PC-9 (cell line): Measurements from ENCODE around the gene CFAP97D1.

Source experiments
- CTCF ChIP-seq: fragments of 200-600 bp; sonication (generic); conservative IDR thresholded peaks from 2 replicates; pipeline ENCODE4 v1.6.1; 2017; ENCODE audit warnings: mixed run types, antibody characterized with exemption, mild to moderate bottlenecking, moderate library complexity
- EZH2 ChIP-seq: fragments of 200-600 bp; sonication (generic); IDR thresholded peaks from 2 replicates; pipeline ENCODE4 v1.8.0; 2017; ENCODE audit warnings: antibody characterized with exemption, low read depth

DNA sequence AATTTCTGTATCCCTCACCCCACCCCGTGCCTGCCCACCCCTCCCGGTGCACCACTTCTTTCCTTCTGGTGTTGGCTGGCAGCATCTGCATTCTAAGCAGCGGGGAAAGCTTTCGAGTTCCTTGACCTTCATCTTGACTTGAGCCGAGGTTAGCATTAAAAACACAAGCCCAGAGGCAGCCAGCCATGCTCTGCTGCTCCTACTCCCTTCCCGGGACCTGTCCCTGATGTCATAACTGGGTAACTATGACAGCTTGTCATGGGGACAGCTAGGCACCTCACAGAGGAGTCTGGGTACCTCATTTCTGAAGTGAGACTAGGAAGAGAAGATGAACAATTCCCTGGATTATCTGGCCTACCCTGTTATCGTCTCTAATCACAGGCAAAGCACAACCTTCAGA, at the start of gene CFAP97D1:
- no peak for TF ChIP-seq CTCF
- no peak for TF ChIP-seq EZH2
